Astrocyte (in vitro differentiated cells and primary cell): ENCODE results near the gene UTY. TPM values are rescaled to one million over a fixed set of nuclear protein-coding genes. Genes with fewer than 3 reads are reported as not detected.

Source experiments
- DNase-seq: peaks from one replicate; pipeline ENCODE4 v3.0.0-alpha.2; 2010; ENCODE audit warnings: low read depth
- FAIRE-seq: peaks from 2 replicates; lab custom pipeline; 2011; peaks lifted over from hg19 to GRCh38; lab: Jason Lieb, UNC
- H2AFZ ChIP-seq: 2 replicates; pipeline ENCODE4 v1.6.0; 2012; ENCODE audit warnings: low read depth, low read length, inconsistent platforms
- H3K27ac ChIP-seq: 2 replicates; pipeline ENCODE4 v1.5.1; 2011; ENCODE audit warnings: low read depth, low read length, inconsistent platforms
- H3K27me3 ChIP-seq: 2 replicates; pipeline ENCODE4 v1.6.0; 2011; ENCODE audit warnings: low read length, inconsistent platforms; ENCODE audit not compliant: insufficient read depth
- H3K36me3 ChIP-seq: 2 replicates; pipeline ENCODE4 v1.5.1; 2011; ENCODE audit warnings: low read length, inconsistent platforms; ENCODE audit not compliant: insufficient read depth
- H3K4me1 ChIP-seq: 2 replicates; pipeline ENCODE4 v1.5.1; 2011; ENCODE audit warnings: low read length, inconsistent platforms; ENCODE audit not compliant: insufficient read depth
- H3K4me2 ChIP-seq: 2 replicates; pipeline ENCODE4 v1.6.0; 2012; ENCODE audit warnings: low read length, inconsistent platforms
- H3K4me3 ChIP-seq: 2 replicates; pipeline ENCODE4 v1.5.1; 2011; ENCODE audit warnings: low read depth, mild to moderate bottlenecking, low read length, inconsistent platforms; ENCODE audit not compliant: insufficient read depth
- H3K79me2 ChIP-seq: 2 replicates; pipeline ENCODE4 v1.6.0; 2012; ENCODE audit warnings: mild to moderate bottlenecking, low read length, inconsistent platforms; ENCODE audit not compliant: insufficient read depth
- H3K9ac ChIP-seq: 2 replicates; pipeline ENCODE4 v1.6.0; 2012; ENCODE audit warnings: mild to moderate bottlenecking, low read length, inconsistent platforms
- H3K9me3 ChIP-seq: 2 replicates; pipeline ENCODE4 v1.5.1; 2012; ENCODE audit warnings: low read depth, mild to moderate bottlenecking, low read length, inconsistent platforms; ENCODE audit not compliant: insufficient read depth
- H4K20me1 ChIP-seq: 2 replicates; pipeline ENCODE4 v1.6.0; 2012; ENCODE audit warnings: low read length, inconsistent platforms; ENCODE audit not compliant: insufficient read depth
- H3K27ac Mint-ChIP-seq: one replicate; pipeline ENCODE4 v1.8.0; 2021; ENCODE audit warnings: mild to moderate bottlenecking, mixed read lengths; ENCODE audit not compliant: unreplicated experiment
- H3K27me3 Mint-ChIP-seq: one replicate; pipeline ENCODE4 v1.8.0; 2021; ENCODE audit warnings: low read depth, mixed read lengths; ENCODE audit not compliant: unreplicated experiment
- H3K36me3 Mint-ChIP-seq: one replicate; pipeline ENCODE4 v1.8.0; 2021; ENCODE audit warnings: low read depth, mixed read lengths; ENCODE audit not compliant: unreplicated experiment
- H3K4me1 Mint-ChIP-seq: one replicate; pipeline ENCODE4 v1.8.0; 2021; ENCODE audit warnings: low read depth, mixed read lengths; ENCODE audit not compliant: unreplicated experiment
- H3K4me3 Mint-ChIP-seq: one replicate; pipeline ENCODE4 v1.8.0; 2021; ENCODE audit warnings: mild to moderate bottlenecking, moderate library complexity, mixed read lengths; ENCODE audit not compliant: unreplicated experiment
- H3K9me3 Mint-ChIP-seq: one replicate; pipeline ENCODE4 v1.8.0; 2021; ENCODE audit warnings: mild to moderate bottlenecking, mixed read lengths; ENCODE audit not compliant: unreplicated experiment
- CTCF ChIP-seq: IDR thresholded peaks from 2 replicates; pipeline ENCODE4 v1.5.1; 2011; ENCODE audit warnings: low read depth, mild to moderate bottlenecking, inconsistent platforms, low read length, moderate library complexity; ENCODE audit not compliant: insufficient read depth
- EZH2 ChIP-seq: IDR thresholded peaks from 2 replicates; pipeline ENCODE4 v1.6.1; 2012; ENCODE audit warnings: mild to moderate bottlenecking, low read length, inconsistent platforms; ENCODE audit not compliant: insufficient read depth
- total RNA-seq: library from RNA; stranded (reverse); gene quantifications from 2 replicates; pipeline ENCODE4 v1.2.1, GENCODE V29; 2021

Gene UTY
- total RNA-seq, 1 donor from 2014 or later = 14.9 TPM

- no peaks in the 10 kb centered on the region for H3K9me3 Mint-ChIP-seq
- DNase-seq (no peak), FAIRE-seq (no peak)
- no peaks in the 10 kb centered on the region for H3K4me1 ChIP-seq
- H3K36me3 ChIP-seq = no peaks in the 10 kb centered on the region
- H3K4me2 ChIP-seq = no peak overlapping the region
- H3K9me3 ChIP-seq = no peaks in the 10 kb centered on the region
- no peak overlapping the region for H3K9ac ChIP-seq
- peaks cover 21% of the 10 kb centered on the region for H3K36me3 Mint-ChIP-seq
- no peak overlapping the region for H3K4me3 ChIP-seq
- no peak overlapping the region for H3K27ac Mint-ChIP-seq
- H3K27me3 Mint-ChIP-seq = no peaks in the 10 kb centered on the region
- H3K4me1 Mint-ChIP-seq = peaks cover 17% of the 10 kb centered on the region
- H2AFZ ChIP-seq = no peak overlapping the region
- TF ChIP-seq EZH2 = no peak
- no peak for TF ChIP-seq CTCF
- H3K27me3 ChIP-seq = no peaks in the 10 kb centered on the region
- no peaks in the 10 kb centered on the region for H4K20me1 ChIP-seq
- H3K4me3 Mint-ChIP-seq = no peak overlapping the region
- H3K27ac ChIP-seq = no peak overlapping the region
- H3K79me2 ChIP-seq = no peaks in the 10 kb centered on the region
Measured at GRCh38 chrY:13338711-13339110, 141.1 kb downstream of the UTY start.

- Mint-ChIP-seq H3K27me3 (no peaks in the 10 kb centered on the region), H3K27ac (no peak overlapping the region), H3K9me3 (no peaks in the 10 kb centered on the region), H3K4me3 (no peak overlapping the region), H3K4me1 (peaks cover 17% of the 10 kb centered on the region), H3K36me3 (peaks cover 21% of the 10 kb centered on the region)
- H3K27ac ChIP-seq = no peak overlapping the region
- H3K4me2 ChIP-seq = no peak overlapping the region
- no peaks in the 10 kb centered on the region for H3K9me3 ChIP-seq
- no peaks in the 10 kb centered on the region for H3K36me3 ChIP-seq
- H3K27me3 ChIP-seq = no peaks in the 10 kb centered on the region
- no peak overlapping the region for H3K9ac ChIP-seq
- FAIRE-seq (no peak), DNase-seq (no peak)
- no peak overlapping the region for H3K4me3 ChIP-seq
- H3K4me1 ChIP-seq = no peaks in the 10 kb centered on the region
- no peak for TF ChIP-seq EZH2
- no peak for TF ChIP-seq CTCF
- no peaks in the 10 kb centered on the region for H3K79me2 ChIP-seq
- no peaks in the 10 kb centered on the region for H4K20me1 ChIP-seq
- no peak overlapping the region for H2AFZ ChIP-seq
Measured at GRCh38 chrY:13337934-13338333, 141.9 kb downstream of the UTY start.

GRCh38 chrY:13333791-13334190, 146.0 kb downstream of the UTY start:
- no peak overlapping the region for H3K4me3 ChIP-seq
- no peak overlapping the region for H3K27ac ChIP-seq
- no peaks in the 10 kb centered on the region for H3K9me3 ChIP-seq
- Mint-ChIP-seq H3K36me3 (peaks cover 8% of the 10 kb centered on the region), H3K4me3 (no peak overlapping the region), H3K4me1 (peaks cover 3% of the 10 kb centered on the region), H3K27ac (no peak overlapping the region), H3K27me3 (no peaks in the 10 kb centered on the region), H3K9me3 (no peaks in the 10 kb centered on the region)
- no peak overlapping the region for H3K4me2 ChIP-seq
- no peak overlapping the region for H3K9ac ChIP-seq
- H3K4me1 ChIP-seq = no peaks in the 10 kb centered on the region
- no peaks in the 10 kb centered on the region for H3K27me3 ChIP-seq
- H4K20me1 ChIP-seq = no peaks in the 10 kb centered on the region
- no peak for TF ChIP-seq CTCF
- TF ChIP-seq EZH2 = no peak
- no peak for DNase-seq
- H2AFZ ChIP-seq = no peak overlapping the region
- FAIRE-seq = no peak
- no peaks in the 10 kb centered on the region for H3K79me2 ChIP-seq
- no peaks in the 10 kb centered on the region for H3K36me3 ChIP-seq
